Gastrocnemius medialis (tissue), 4 donors: ENCODE results near the gene CPZ.

ENCODE experiments used
- POLR2A ChIP-seq, 2 donors: fragments of 450-650 bp; IDR thresholded peaks; one replicate each; pipeline ENCODE4 v1.6.1; 2017; ENCODE audit warnings: antibody characterized with exemption in 2 of 2, mild to moderate bottlenecking in 2 of 2, moderate library complexity in 2 of 2
- TF ChIP-seq, protein P1 (sequence below), 5 experiments: fragments of 450-650 bp in 3 of 5; fragments of 200-600 bp in 2 of 5; sonication (generic) in 2 of 5; IDR thresholded peaks in 4 of 5; conservative IDR thresholded peaks in 1 of 5; 1 replicate in 4 of 5; 2 replicates in 1 of 5; pipeline ENCODE4 v1.5.1; 2016 to 2019; ENCODE audit warnings: antibody characterized with exemption in 5 of 5, mild to moderate bottlenecking in 3 of 5, moderate library complexity in 3 of 5

DNA sequence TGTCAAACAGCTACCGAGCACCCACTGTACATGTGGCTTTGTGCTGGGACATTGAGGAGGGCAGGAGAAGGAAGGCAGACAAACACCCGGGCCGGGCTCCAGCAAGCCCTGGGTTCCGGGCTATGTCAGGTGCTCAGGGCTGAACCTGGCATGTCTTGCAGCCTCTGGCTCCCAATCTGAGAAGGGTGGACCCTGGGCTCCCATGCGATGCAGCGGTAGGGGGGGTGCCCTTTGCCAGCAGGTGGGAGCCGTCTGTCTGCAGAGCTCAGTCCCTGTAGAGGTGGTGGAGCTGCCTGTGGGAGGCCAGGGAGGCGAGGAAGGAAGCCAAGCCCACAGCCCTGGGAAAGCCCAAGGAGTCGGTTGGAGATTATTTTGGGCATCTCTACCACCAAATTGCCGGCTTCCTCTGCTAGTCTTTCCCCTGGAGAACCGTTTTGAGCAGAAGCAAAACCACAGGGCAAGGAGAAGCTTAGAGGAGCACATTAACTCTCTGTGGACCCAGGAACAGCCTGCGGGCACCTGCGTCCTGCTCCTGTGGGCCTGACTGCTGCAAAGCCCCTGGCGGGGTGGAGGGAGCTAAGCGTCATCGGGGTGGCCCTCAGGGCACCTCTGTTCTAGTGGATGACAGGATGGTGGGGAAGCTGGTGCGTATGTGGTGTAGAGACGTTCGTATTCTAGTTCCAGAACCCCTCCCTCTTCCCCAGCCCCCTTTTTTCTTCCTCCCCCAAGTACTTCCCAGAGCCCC, 10.3 kb downstream of the CPZ start:
- TF ChIP-seq, protein P1, sequence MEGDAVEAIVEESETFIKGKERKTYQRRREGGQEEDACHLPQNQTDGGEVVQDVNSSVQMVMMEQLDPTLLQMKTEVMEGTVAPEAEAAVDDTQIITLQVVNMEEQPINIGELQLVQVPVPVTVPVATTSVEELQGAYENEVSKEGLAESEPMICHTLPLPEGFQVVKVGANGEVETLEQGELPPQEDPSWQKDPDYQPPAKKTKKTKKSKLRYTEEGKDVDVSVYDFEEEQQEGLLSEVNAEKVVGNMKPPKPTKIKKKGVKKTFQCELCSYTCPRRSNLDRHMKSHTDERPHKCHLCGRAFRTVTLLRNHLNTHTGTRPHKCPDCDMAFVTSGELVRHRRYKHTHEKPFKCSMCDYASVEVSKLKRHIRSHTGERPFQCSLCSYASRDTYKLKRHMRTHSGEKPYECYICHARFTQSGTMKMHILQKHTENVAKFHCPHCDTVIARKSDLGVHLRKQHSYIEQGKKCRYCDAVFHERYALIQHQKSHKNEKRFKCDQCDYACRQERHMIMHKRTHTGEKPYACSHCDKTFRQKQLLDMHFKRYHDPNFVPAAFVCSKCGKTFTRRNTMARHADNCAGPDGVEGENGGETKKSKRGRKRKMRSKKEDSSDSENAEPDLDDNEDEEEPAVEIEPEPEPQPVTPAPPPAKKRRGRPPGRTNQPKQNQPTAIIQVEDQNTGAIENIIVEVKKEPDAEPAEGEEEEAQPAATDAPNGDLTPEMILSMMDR (IDR thresholded peaks at IDR 0.05 in 4 of 5, conservative IDR thresholded peaks at IDR 0.05 in 1 of 5) = no peak
- TF ChIP-seq POLR2A (IDR thresholded peaks at IDR 0.05) = no peak
